HepG2 (cell line): ENCODE results near the gene PIF1. TPM values are rescaled to one million over a fixed set of nuclear protein-coding genes. Genes with fewer than 3 reads are reported as not detected.

ENCODE experiments used
- ATF6 ChIP-seq: sonication (generic); formaldehyde crosslinking; conservative IDR thresholded peaks from 2 replicates; pipeline ENCODE4 v1.4.0; 2020; ENCODE audit warnings: missing genetic modification reagents
- FLYWCH1 ChIP-seq: sonication (generic); formaldehyde crosslinking; IDR thresholded peaks from 2 replicates; pipeline ENCODE4 v1.8.1; 2023; ENCODE audit warnings: mild to moderate bottlenecking, missing genetic modification reagents
- FOXO1 ChIP-seq: sonication (generic); formaldehyde crosslinking; IDR thresholded peaks from 2 replicates; pipeline ENCODE4 v1.4.0; 2020; ENCODE audit warnings: missing genetic modification reagents
- HNRNPH1 ChIP-seq: fragments of 200-400 bp; formaldehyde crosslinking; optimal IDR thresholded peaks from 2 replicates; pipeline ENCODE3; 2017; ENCODE audit warnings: mild to moderate bottlenecking, low read depth, low read length
- IRF2 ChIP-seq: IDR thresholded peaks from 2 replicates; pipeline ENCODE4 v1.6.1; 2018; ENCODE audit warnings: missing genetic modification reagents, missing compliant biosample characterization
- MIXL1 ChIP-seq: IDR thresholded peaks from 2 replicates; pipeline ENCODE4 v1.6.1; 2016
- MNT ChIP-seq: fragments of 450-650 bp; IDR thresholded peaks from 2 replicates; pipeline ENCODE4 v1.6.1; 2016
- MYNN ChIP-seq: sonication (generic); formaldehyde crosslinking; IDR thresholded peaks from 2 replicates; pipeline ENCODE4 v1.4.0; 2020; ENCODE audit warnings: mild to moderate bottlenecking, low read depth, missing genetic modification reagents
- NCOA2 ChIP-seq: sonication (generic); formaldehyde crosslinking; IDR thresholded peaks from 2 replicates; pipeline ENCODE4 v1.8.0; 2022; ENCODE audit warnings: inconsistent platforms
- NCOA5 ChIP-seq: sonication (generic); formaldehyde crosslinking; IDR thresholded peaks from 2 replicates; pipeline ENCODE4 v1.4.0; 2020; ENCODE audit warnings: missing genetic modification reagents
- PHB2 ChIP-seq: fragments of 450-650 bp; IDR thresholded peaks from 2 replicates; pipeline ENCODE4 v1.6.1; 2018; ENCODE audit not compliant: partially characterized antibody
- PHF20 ChIP-seq: sonication (generic); formaldehyde crosslinking; IDR thresholded peaks from 2 replicates; pipeline ENCODE4 v1.5.0; 2020; ENCODE audit warnings: mild to moderate bottlenecking, missing genetic modification reagents
- SAP130 ChIP-seq: IDR thresholded peaks from 2 replicates; pipeline ENCODE4 v1.6.1; 2016; ENCODE audit warnings: low read depth
- ZNF281 ChIP-seq: sonication (generic); formaldehyde crosslinking; IDR thresholded peaks from 2 replicates; pipeline ENCODE4 v1.4.0; 2020; ENCODE audit warnings: missing genetic modification reagents, borderline replicate concordance
- ZNF556 ChIP-seq: sonication (generic); formaldehyde crosslinking; IDR thresholded peaks from 2 replicates; pipeline ENCODE4 v1.4.0; 2020; ENCODE audit warnings: mild to moderate bottlenecking, missing genetic modification reagents, borderline replicate concordance
- polyA plus RNA-seq, 8 experiments: library from polyadenylated mRNA; depleted of rRNA in 3 of 8; stranded (reverse) in 7 of 8; unstranded in 1 of 8; fragments of >200 nt; fragmentation: Illumina TruSeq in 4 of 8; extraction: Trizol in 4 of 8; gene quantifications; 2 replicates each; pipeline versions ENCODE4 v1.2.1 to v1.2.3, GENCODE V29; 2011 to 2016; ENCODE audit warnings: low read depth in 4 of 8, missing spikeins in 1 of 8, mixed read lengths in 1 of 8; ENCODE audit not compliant: insufficient read depth in 1 of 8
- total RNA-seq, 5 experiments: library from RNA; depleted of rRNA; stranded (reverse); fragments of >200 nt; fragmentation: Illumina TruSeq; extraction: Trizol; gene quantifications; 2 replicates each; pipeline ENCODE4 v1.2.3, GENCODE V29; 2016; ENCODE audit warnings: low read depth in 1 of 5
- TF ChIP-seq, protein P1 (sequence below): sonication (generic); formaldehyde crosslinking; IDR thresholded peaks from 2 replicates; pipeline ENCODE4 v1.8.1; 2023; ENCODE audit warnings: mild to moderate bottlenecking, missing genetic modification reagents
- TF ChIP-seq, protein P2 (sequence below), 2 experiments: IDR thresholded peaks; 2 replicates each; pipeline ENCODE4 v1.6.1; 2011 to 2012; ENCODE audit warnings: low read length in 2 of 2, borderline replicate concordance in 1 of 2, low read depth in 1 of 2, mild to moderate bottlenecking in 1 of 2, moderate library complexity in 1 of 2
- TF ChIP-seq, protein P3 (sequence below): sonication (generic); formaldehyde crosslinking; IDR thresholded peaks from 2 replicates; pipeline ENCODE4 v1.4.0; 2020; ENCODE audit warnings: mild to moderate bottlenecking, missing genetic modification reagents

The PIF1 gene
- total and polyA plus RNA-seq, 2 of the 13 experiments (the other 11 are each of a cell fraction or from before 2014, with no cell fraction given): 18.5 to 19.7 TPM

GRCh38 chr15:64816452-64816851 is 9.0 kb downstream of the PIF1 start (continued):
- TF ChIP-seq FOXO1 (CRISPR knock-in tag) (no peak), SAP130 (CRISPR knock-in tag) (peak; percentile 32; the same call in 1 of the 2 replicates), PHB2 (no peak), MIXL1 (CRISPR knock-in tag) (no peak), HNRNPH1 (no peak), NCOA5 (CRISPR knock-in tag) (no peak), MYNN (CRISPR knock-in tag) (no peak), ZNF281 (CRISPR knock-in tag) (peak; percentile 49; the same call in 1 of the 2 replicates), MNT (no peak), ATF6 (CRISPR knock-in tag) (no peak), NCOA2 (CRISPR knock-in tag) (peak; percentile 52; the same call in 1 of the 2 replicates), IRF2 (CRISPR knock-in tag) (0 out of 2 replicates have a peak, but pooled peaks have one; percentile 33), ZNF556 (no peak), FLYWCH1 (CRISPR knock-in tag) (no peak), PHF20 (no peak; the same call in 1 of the 2 replicates)
- TF ChIP-seq, protein P1, sequence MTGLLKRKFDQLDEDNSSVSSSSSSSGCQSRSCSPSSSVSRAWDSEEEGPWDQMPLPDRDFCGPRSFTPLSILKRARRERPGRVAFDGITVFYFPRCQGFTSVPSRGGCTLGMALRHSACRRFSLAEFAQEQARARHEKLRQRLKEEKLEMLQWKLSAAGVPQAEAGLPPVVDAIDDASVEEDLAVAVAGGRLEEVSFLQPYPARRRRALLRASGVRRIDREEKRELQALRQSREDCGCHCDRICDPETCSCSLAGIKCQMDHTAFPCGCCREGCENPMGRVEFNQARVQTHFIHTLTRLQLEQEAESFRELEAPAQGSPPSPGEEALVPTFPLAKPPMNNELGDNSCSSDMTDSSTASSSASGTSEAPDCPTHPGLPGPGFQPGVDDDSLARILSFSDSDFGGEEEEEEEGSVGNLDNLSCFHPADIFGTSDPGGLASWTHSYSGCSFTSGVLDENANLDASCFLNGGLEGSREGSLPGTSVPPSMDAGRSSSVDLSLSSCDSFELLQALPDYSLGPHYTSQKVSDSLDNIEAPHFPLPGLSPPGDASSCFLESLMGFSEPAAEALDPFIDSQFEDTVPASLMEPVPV: no peak
- TF ChIP-seq, protein P2, sequence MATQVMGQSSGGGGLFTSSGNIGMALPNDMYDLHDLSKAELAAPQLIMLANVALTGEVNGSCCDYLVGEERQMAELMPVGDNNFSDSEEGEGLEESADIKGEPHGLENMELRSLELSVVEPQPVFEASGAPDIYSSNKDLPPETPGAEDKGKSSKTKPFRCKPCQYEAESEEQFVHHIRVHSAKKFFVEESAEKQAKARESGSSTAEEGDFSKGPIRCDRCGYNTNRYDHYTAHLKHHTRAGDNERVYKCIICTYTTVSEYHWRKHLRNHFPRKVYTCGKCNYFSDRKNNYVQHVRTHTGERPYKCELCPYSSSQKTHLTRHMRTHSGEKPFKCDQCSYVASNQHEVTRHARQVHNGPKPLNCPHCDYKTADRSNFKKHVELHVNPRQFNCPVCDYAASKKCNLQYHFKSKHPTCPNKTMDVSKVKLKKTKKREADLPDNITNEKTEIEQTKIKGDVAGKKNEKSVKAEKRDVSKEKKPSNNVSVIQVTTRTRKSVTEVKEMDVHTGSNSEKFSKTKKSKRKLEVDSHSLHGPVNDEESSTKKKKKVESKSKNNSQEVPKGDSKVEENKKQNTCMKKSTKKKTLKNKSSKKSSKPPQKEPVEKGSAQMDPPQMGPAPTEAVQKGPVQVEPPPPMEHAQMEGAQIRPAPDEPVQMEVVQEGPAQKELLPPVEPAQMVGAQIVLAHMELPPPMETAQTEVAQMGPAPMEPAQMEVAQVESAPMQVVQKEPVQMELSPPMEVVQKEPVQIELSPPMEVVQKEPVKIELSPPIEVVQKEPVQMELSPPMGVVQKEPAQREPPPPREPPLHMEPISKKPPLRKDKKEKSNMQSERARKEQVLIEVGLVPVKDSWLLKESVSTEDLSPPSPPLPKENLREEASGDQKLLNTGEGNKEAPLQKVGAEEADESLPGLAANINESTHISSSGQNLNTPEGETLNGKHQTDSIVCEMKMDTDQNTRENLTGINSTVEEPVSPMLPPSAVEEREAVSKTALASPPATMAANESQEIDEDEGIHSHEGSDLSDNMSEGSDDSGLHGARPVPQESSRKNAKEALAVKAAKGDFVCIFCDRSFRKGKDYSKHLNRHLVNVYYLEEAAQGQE (IDR thresholded peaks at IDR 0.05; ENCODE audit: borderline replicate concordance in 1 of 2, low read depth in 1 of 2, low read length in 2 of 2): no peak
- TF ChIP-seq, protein P3, sequence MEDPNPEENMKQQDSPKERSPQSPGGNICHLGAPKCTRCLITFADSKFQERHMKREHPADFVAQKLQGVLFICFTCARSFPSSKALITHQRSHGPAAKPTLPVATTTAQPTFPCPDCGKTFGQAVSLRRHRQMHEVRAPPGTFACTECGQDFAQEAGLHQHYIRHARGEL (CRISPR knock-in tag): no peak
